Measurements from ENCODE around the gene ERO1A.

The ERO1A gene

DNA sequence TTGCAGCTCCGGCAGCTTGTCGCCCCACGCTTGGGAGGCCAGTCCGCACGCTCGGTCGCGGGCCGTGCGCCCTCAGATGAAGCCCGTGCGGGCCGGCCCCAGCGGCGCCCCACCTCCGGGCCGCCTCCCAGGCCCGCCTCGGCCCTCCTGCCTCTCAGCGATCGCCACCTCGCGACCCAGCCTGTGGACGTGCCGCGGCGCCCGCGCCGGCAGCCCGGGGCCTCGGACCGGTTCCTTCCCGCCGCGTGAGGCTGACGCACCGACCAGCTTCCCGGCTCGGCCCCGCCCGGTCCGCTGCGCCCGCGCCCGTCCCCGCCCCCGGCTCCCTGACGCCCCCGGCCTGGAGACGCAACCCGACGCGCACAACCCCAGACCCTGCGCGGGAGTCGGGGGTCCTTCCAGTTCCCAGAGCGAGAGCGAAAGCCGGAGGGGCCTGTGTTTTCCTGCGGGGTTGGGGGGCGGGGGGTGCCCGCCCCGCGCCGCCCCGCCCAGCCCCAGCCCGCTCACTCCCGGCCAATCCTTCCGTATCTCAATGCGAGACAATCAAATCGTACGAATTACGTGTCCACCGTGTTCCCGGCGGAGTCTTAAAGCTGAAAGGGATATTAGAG lies at the start of gene ERO1A:
TSS of gene ERO1A (minus strand) at position 78 of the 611 bp plus-strand sequence. CDS start at position 1, 77 bp downstream.
- DNase-seq (ENCODE audit: low read depth) = peak; percentile 84
- H3K4me3 ChIP-seq (ENCODE audit: control insufficient read depth, low read depth, low read length) = peak within 1 kb of the TSS; percentile 75
- TF ChIP-seq CTCF (conservative IDR thresholded peaks at IDR 0.05; ENCODE audit: control insufficient read depth, insufficient read depth, low read depth, low read length) = no peak

DNA sequence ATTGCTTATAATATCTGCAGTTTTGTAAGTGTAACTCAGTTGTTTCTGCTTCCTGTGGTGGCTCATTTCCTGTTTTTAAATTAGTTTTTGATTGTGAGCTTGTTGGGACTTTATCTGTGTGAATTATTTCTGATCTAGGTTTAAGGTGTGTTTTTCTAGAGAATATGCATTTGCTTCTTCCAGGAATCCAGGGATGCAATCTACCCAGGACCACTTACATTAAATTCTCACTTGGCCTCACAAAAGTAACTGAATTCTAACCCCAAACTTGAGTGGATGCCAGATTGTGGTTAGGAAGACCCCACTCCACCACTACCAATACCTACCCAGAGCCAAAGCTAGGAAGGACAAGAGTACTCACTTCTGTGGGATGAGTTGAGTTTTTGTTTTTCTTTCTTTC lies 46.5 kb upstream of the ERO1A start:
- no peak overlapping the region for H3K4me3 ChIP-seq (ENCODE audit: control insufficient read depth, low read depth, low read length)
- DNase-seq (ENCODE audit: low read depth) = no peak

GRCh38 chr14:52740751-52741150 lies 45.4 kb upstream of the ERO1A start:
- no peak for DNase-seq (ENCODE audit: low read depth)
- TF ChIP-seq CTCF (conservative IDR thresholded peaks at IDR 0.05; ENCODE audit: control insufficient read depth, insufficient read depth, low read depth, low read length) = no peak
- no peak overlapping the region for H3K4me3 ChIP-seq (ENCODE audit: control insufficient read depth, low read depth, low read length)

More for the DNA sequence above, 46.5 kb upstream of the ERO1A start:
- no peak for TF ChIP-seq CTCF (conservative IDR thresholded peaks at IDR 0.05; ENCODE audit: control insufficient read depth, insufficient read depth, low read depth, low read length)

DNA sequence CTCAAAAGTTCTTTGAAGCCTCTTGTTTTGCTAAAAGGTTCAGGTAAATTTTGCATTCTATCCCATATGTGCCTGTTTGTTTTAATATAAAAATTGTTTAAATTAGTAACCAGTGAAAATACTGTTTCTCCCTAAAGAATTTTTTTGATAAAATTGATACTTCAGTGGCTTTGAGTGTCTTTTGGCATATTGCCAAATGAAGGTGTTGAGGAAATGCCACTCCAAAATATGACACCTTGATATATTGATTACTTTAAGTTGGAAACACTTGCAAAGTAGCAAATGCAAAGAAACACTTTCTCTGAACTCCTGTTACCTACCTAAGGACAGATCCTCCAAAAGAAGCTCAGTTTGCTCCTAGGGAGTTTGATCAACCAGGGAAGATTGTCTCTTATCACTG lies 43.1 kb upstream of the ERO1A start:
- no peak overlapping the region for H3K4me3 ChIP-seq (ENCODE audit: control insufficient read depth, low read depth, low read length)
- no peak for TF ChIP-seq CTCF (conservative IDR thresholded peaks at IDR 0.05; ENCODE audit: control insufficient read depth, insufficient read depth, low read depth, low read length)
- DNase-seq (ENCODE audit: low read depth) = no peak

GRCh38 chr14:52735921-52736489 lies 40.6 kb upstream of the ERO1A start:
- no peak overlapping the region for H3K4me3 ChIP-seq (ENCODE audit: control insufficient read depth, low read depth, low read length)
- DNase-seq (ENCODE audit: low read depth) = no peak
- TF ChIP-seq CTCF (conservative IDR thresholded peaks at IDR 0.05; ENCODE audit: control insufficient read depth, insufficient read depth, low read depth, low read length) = no peak

GRCh38 chr14:52733824-52734223 lies 38.5 kb upstream of the ERO1A start:
- H3K4me3 ChIP-seq (ENCODE audit: control insufficient read depth, low read depth, low read length) = no peak overlapping the region
- TF ChIP-seq CTCF (conservative IDR thresholded peaks at IDR 0.05; ENCODE audit: control insufficient read depth, insufficient read depth, low read depth, low read length) = no peak
- no peak for DNase-seq (ENCODE audit: low read depth)
